PC-3 (cell line): Measurements from ENCODE around the gene PTPN12. TPM values are rescaled to one million over a fixed set of nuclear protein-coding genes. Genes with fewer than 3 reads are reported as not detected.

Source experiments
- ATAC-seq: fragments of 200-7000 bp; cut with Tn5 transposase; 2 replicates; pipeline ENCODE4 v1.9.1; 2020; ENCODE audit warnings: mild to moderate bottlenecking, moderate library complexity
- BruUV-seq: library from RNA; stranded (reverse); fragments of 400-500 nt; replicated peaks from 2 replicates; lab custom pipeline; 2021; lab: Mats Ljungman, UMichigan
- CTCF ChIA-PET: fragments of 300-600 bp; sonication (Branson Sonifier 250); formaldehyde crosslinking; loops from one replicate; lab custom pipeline; 2022; ENCODE audit warnings: antibody characterized with exemption; lab: Charles Lee
- POLR2A ChIA-PET: fragments of 300-600 bp; sonication (Branson Sonifier 250); formaldehyde crosslinking; loops from one replicate; lab custom pipeline; 2022; ENCODE audit warnings: antibody characterized with exemption; ENCODE audit not compliant: unreplicated experiment; lab: Charles Lee
- DNase-seq: peaks from one replicate; pipeline ENCODE4 v3.0.0-alpha.2; 2015
- H2AFZ ChIP-seq: fragments of 300-600 bp; sonication (generic); 2 replicates; pipeline ENCODE4 v1.6.0; 2016; ENCODE audit warnings: antibody characterized with exemption, low read length
- H3F3A ChIP-seq: fragments of 300-600 bp; sonication (generic); one replicate; pipeline ENCODE4 v1.6.0; 2017; ENCODE audit warnings: antibody characterized with exemption, low read length, control low read depth, mild to moderate bottlenecking; ENCODE audit not compliant: unreplicated experiment
- H3K27ac ChIP-seq: fragments of 300-600 bp; sonication (generic); 2 replicates; pipeline ENCODE4 v1.5.1; 2016; ENCODE audit warnings: mild to moderate bottlenecking, low read length
- H3K27me3 ChIP-seq: fragments of 300-600 bp; sonication (generic); 2 replicates; pipeline ENCODE4 v1.6.1; 2016; ENCODE audit warnings: low read length, mixed read lengths
- H3K36me3 ChIP-seq: fragments of 300-600 bp; sonication (generic); 2 replicates; pipeline ENCODE4 v1.6.1; 2016; ENCODE audit warnings: low read depth, mixed run types, low read length, mixed read lengths
- H3K4me1 ChIP-seq: fragments of 300-600 bp; sonication (generic); 2 replicates; pipeline ENCODE4 v1.5.1; 2016; ENCODE audit warnings: low read length; ENCODE audit not compliant: insufficient read depth
- H3K4me2 ChIP-seq: fragments of 300-600 bp; sonication (generic); 2 replicates; pipeline ENCODE4 v1.6.0; 2016; ENCODE audit warnings: low read length
- H3K4me3 ChIP-seq: fragments of 300-600 bp; sonication (generic); 2 replicates; pipeline ENCODE4 v1.5.1; 2016; ENCODE audit warnings: mild to moderate bottlenecking, low read length, mixed read lengths
- H3K79me2 ChIP-seq: fragments of 300-600 bp; sonication (generic); 2 replicates; pipeline ENCODE4 v1.6.1; 2017; ENCODE audit warnings: low read length, mixed read lengths
- H3K9ac ChIP-seq: fragments of 300-600 bp; sonication (generic); 2 replicates; pipeline ENCODE4 v1.6.0; 2016; ENCODE audit warnings: mild to moderate bottlenecking, low read length
- H3K9me2 ChIP-seq: fragments of 300-600 bp; sonication (generic); replicated peaks from 2 replicates; pipeline ENCODE4 v1.6.1; 2016; ENCODE audit warnings: mixed run types, low read length, mixed read lengths
- H3K9me3 ChIP-seq: fragments of 300-600 bp; sonication (generic); 2 replicates; pipeline ENCODE4 v1.6.1; 2016; ENCODE audit warnings: low read length, mixed read lengths
- H4K20me1 ChIP-seq: fragments of 300-600 bp; sonication (generic); 2 replicates; pipeline ENCODE4 v1.6.1; 2016; ENCODE audit warnings: low read length, mixed read lengths
- CTCF ChIP-seq: fragments of 300-600 bp; sonication (generic); conservative IDR thresholded peaks from 2 replicates; pipeline ENCODE4 v1.5.1; 2017; ENCODE audit warnings: antibody characterized with exemption, low read depth, mild to moderate bottlenecking, low read length
- EZH2 ChIP-seq: fragments of 300-600 bp; sonication (generic); IDR thresholded peaks from one replicate; pipeline ENCODE4 v1.6.1; 2017; ENCODE audit warnings: antibody characterized with exemption, mild to moderate bottlenecking, low read length; ENCODE audit not compliant: unreplicated experiment
- EZH2phosphoT487 ChIP-seq: fragments of 300-600 bp; sonication (generic); IDR thresholded peaks from 2 replicates; pipeline ENCODE4 v1.6.1; 2018; ENCODE audit warnings: mild to moderate bottlenecking, antibody characterized with exemption, low read length, borderline replicate concordance
- intact Hi-C: fragments of 100-400 bp; cut with micrococcal nuclease; formaldehyde crosslinking; loops from 2 replicates; pipeline ENCODE4 v1.9.0; 2023
- total RNA-seq: library from RNA; depleted of rRNA; stranded (reverse); fragments of >200 nt; gene quantifications from 2 replicates; pipeline ENCODE4 v1.2.3, GENCODE V29; 2014

Gene PTPN12
- total RNA-seq, 1 experiment from 2014 or later, result 26.2 TPM

- ATAC-seq (no peak), DNase-seq (no peak)
- CTCF ChIA-PET, result no interaction called here
- Histone ChIP-seq H3K36me3 (peaks cover 11% of the 10 kb centered on the region), H4K20me1 (peaks cover 52% of the 10 kb centered on the region), H3K9ac (no peak overlapping the region), H3F3A (no peaks in the 10 kb centered on the region), H3K4me2 (no peak overlapping the region), H3K27me3 (no peaks in the 10 kb centered on the region), H3K27ac (no peak overlapping the region), H2AFZ (no peak overlapping the region), H3K4me3 (no peak overlapping the region), H3K4me1 (no peaks in the 10 kb centered on the region), H3K9me3 (no peaks in the 10 kb centered on the region), H3K79me2 (peaks cover 100% of the 10 kb centered on the region), H3K9me2 (no peaks in the 10 kb centered on the region)
- BruUV-seq, result no TSS peak
- intact Hi-C loops, result no loop called here
- TF ChIP-seq CTCF, result no peak
- no peak for TF ChIP-seq EZH2phosphoT487
- TF ChIP-seq EZH2, result no peak
- POLR2A ChIA-PET, result no interaction called here
Observed at GRCh38 chr7:77550586-77550985, 13.5 kb downstream of the PTPN12 start.

- Histone ChIP-seq H3K4me2 (no peak overlapping the region), H3K9me3 (no peaks in the 10 kb centered on the region), H4K20me1 (peaks cover 57% of the 10 kb centered on the region), H3K79me2 (peaks cover 100% of the 10 kb centered on the region), H3K27ac (no peak overlapping the region), H3K36me3 (peaks cover 12% of the 10 kb centered on the region), H3K4me1 (no peaks in the 10 kb centered on the region), H3F3A (no peaks in the 10 kb centered on the region), H3K27me3 (no peaks in the 10 kb centered on the region), H3K9me2 (no peaks in the 10 kb centered on the region), H3K9ac (no peak overlapping the region), H2AFZ (no peak overlapping the region), H3K4me3 (no peak overlapping the region)
- ATAC-seq (no peak), DNase-seq (no peak)
- BruUV-seq, result no TSS peak
- TF ChIP-seq CTCF, result no peak
- no peak for TF ChIP-seq EZH2
- TF ChIP-seq EZH2phosphoT487, result no peak
- CTCF ChIA-PET, result no interaction called here
- POLR2A ChIA-PET, result no interaction called here
- intact Hi-C loops, result no loop called here
Observed at GRCh38 chr7:77553123-77553522, 16.0 kb downstream of the PTPN12 start.

- Histone ChIP-seq H3K9ac (no peak overlapping the region), H3K79me2 (peaks cover 97% of the 10 kb centered on the region), H3K36me3 (peaks cover 4% of the 10 kb centered on the region; the same call in 1 of the 2 replicates), H3K9me3 (no peaks in the 10 kb centered on the region), H3K9me2 (no peaks in the 10 kb centered on the region), H3K27me3 (no peaks in the 10 kb centered on the region), H4K20me1 (peaks cover 67% of the 10 kb centered on the region), H3K27ac (no peak overlapping the region), H3K4me1 (no peaks in the 10 kb centered on the region), H3K4me3 (no peak overlapping the region), H3F3A (no peaks in the 10 kb centered on the region), H3K4me2 (no peak overlapping the region), H2AFZ (no peak overlapping the region)
- ChIA-PET POLR2A (no interaction called here), CTCF (no interaction called here)
- intact Hi-C loops, result no loop called here
- TF ChIP-seq CTCF, result no peak
- no peak for TF ChIP-seq EZH2phosphoT487
- no peak for TF ChIP-seq EZH2
- ATAC-seq (no peak; the same call in 1 of the 2 replicates), DNase-seq (no peak)
- no TSS peak for BruUV-seq
Observed at GRCh38 chr7:77558284-77558967, 21.3 kb downstream of the PTPN12 start.
